ENCODE data around the gene ABCB1.

GRCh38 chr7:87494454-87494853, 106.2 kb downstream of the ABCB1 start:
- TF ChIP-seq SIN3A (conservative IDR thresholded peaks at IDR 0.05 in 1 of 2, IDR thresholded peaks at IDR 0.05 in 1 of 2; ENCODE audit: low read depth in 1 of 2, low read length in 2 of 2) (no peak), EP300 (IDR thresholded peaks at IDR 0.05; ENCODE audit: borderline replicate concordance in 1 of 2, low read depth in 2 of 2, low read length in 2 of 2) (no peak)
